ENCODE data around the gene TLL1. TPM values are rescaled to one million over a fixed set of nuclear protein-coding genes. Genes with fewer than 3 reads are reported as not detected.

The TLL1 gene
- 1.3 and 1.4 TPM in 2 replicates for total RNA-seq
- 0.25 and 0.41 TPM in 2 replicates for polyA plus RNA-seq
- 0.54 and 0.56 TPM in 2 replicates for polyA plus RNA-seq (2011; cell fraction: cytosol; rRNA removed)
- 0.90 and 1.5 TPM in 2 replicates for polyA plus RNA-seq (2011; cell fraction: nucleus; rRNA removed)
- polyA plus RNA-seq (2012), result 1.7 and 4.6 TPM in 2 replicates
- polyA minus RNA-seq, result 2.2 and 3.2 TPM in 2 replicates
- 0.41 TPM for polyA minus RNA-seq (2011; cell fraction: cytosol; rRNA and poly(A)+ RNA removed)
- 4.6 and 4.9 TPM in 2 replicates for polyA minus RNA-seq (2011; cell fraction: nucleus; rRNA and poly(A)+ RNA removed)
- Bru-seq, nascent RNA, result percentile 38 among the genes with signal in this experiment
- BruChase-seq, experiment 1, labeled RNA remaining after a 6-hour chase, result percentile 39 among the genes with signal in this experiment
- BruChase-seq, experiment 2, labeled RNA remaining after a 2-hour chase, result percentile 44 among the genes with signal in this experiment
- long read RNA-seq, full-length matches to known transcripts, result 2 of 2 reads
- long read RNA-seq, partial matches to known transcripts, result 0 of 2 reads
- long read RNA-seq, other reads (novel, unspliced or antisense), result 0 of 2 reads

DNA sequence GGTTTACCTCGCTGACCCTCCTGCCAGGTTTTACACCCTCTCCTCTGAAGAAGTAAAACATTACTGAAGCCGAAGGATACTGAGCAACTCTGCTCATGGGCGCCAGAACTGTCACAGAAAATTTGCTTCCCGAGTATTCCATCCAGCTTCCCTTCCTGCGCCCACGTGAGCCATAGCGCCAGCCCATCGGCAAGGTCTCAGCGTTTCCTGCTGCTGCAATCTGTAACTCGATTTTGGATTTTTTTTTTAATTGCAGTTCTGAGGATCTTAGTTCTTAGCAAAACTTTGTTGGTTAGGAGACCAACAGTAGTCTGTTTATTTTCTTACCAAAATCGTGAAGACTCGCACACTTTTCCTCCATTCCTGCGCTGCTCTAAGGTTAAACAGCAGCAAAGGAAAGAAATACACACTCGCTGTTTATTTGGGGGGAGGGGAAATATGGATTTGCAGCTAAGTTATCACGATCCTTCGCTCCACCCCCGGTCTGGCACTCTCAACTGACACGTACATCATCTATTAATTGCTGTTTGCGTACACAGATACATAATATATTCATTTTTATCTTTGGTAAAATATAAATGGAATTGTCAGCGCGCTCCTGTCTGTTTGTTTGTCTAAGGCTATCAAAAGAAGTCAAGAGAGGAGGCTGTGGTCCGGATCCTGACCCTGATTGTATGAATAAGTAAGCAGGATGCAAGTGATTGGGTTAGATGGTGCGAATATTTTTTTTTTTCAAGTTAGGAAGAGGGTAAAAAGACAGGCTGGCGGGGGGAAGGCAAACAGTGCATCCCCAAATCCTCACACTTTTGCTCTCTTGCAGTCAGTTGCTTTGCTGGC, at the start of gene TLL1:
TSS of gene TLL1 (plus strand) at position 777 of the 837 bp plus-strand sequence. CDS start 668 bp downstream, outside the sequence.
- Histone ChIP-seq H3K79me2 (ENCODE audit: control insufficient read depth, insufficient read depth, low read length) (no peaks in the 10 kb centered on the region), H3K36me3 (ENCODE audit: control insufficient read depth in 2 of 2, extremely low read depth in 1 of 2, insufficient read depth in 2 of 2, low read length in 2 of 2) (no peaks in the 10 kb centered on the region), H3K4me3 (replicated peaks in 1 of 3; ENCODE audit: insufficient read depth in 1 of 3, low read depth in 1 of 3, low read length in 3 of 3) (peak within 1 kb of the TSS; percentile 45 to 65 (median 58)), H3K27me3 (ENCODE audit: control insufficient read depth in 2 of 2, insufficient read depth in 2 of 2, low read length in 2 of 2) (peaks cover 0 to 2% of the 10 kb centered on the region in 2 experiments), H3K9me1 (replicated peaks; ENCODE audit: control insufficient read depth, extremely low read depth, insufficient read depth, low read length) (no peaks in the 10 kb centered on the region), H4K20me1 (replicated peaks; ENCODE audit: control insufficient read depth, extremely low read depth, insufficient read depth, low read length) (no peaks in the 10 kb centered on the region), H3K4me1 (ENCODE audit: control insufficient read depth, extremely low read depth, insufficient read depth, low read length) (peaks cover 22% of the 10 kb centered on the region), H3K9me3 (replicated peaks; ENCODE audit: control insufficient read depth, insufficient read depth, low read length) (no peaks in the 10 kb centered on the region), H3K4me2 (ENCODE audit: insufficient read depth, low read length) (peak within 1 kb of the TSS; percentile 98), H3K9ac (replicated peaks; ENCODE audit: extremely low read depth, insufficient read depth, low read length) (peak within 1 kb of the TSS; percentile 45), H3K27ac (ENCODE audit: insufficient read depth, low read depth, low read length) (peak within 1 kb of the TSS; percentile 19), H2AFZ (ENCODE audit: low read depth, low read length) (peak within 1 kb of the TSS; percentile 93)
- dilution Hi-C loops (cut with MboI; ENCODE audit: extremely low pct_ligation_motif_present, low sequenced_read_pairs) (no loop called here), intact Hi-C loops (cut with micrococcal nuclease) (loop anchor here (1.0 to 10.0 kb wide), 5 partner anchors 32 to 380 kb away; no protein-coding TSS in a partner anchor)
- TF ChIP-seq GATA2 (IDR thresholded peaks at IDR 0.05; ENCODE audit: insufficient read depth, insufficient read length, low read depth, low read length) (peak; percentile 36), JUN (IDR thresholded peaks at IDR 0.05; ENCODE audit: borderline replicate concordance, insufficient read depth, insufficient read length, low read depth) (no peak), POLR2AphosphoS5 (IDR thresholded peaks at IDR 0.05; ENCODE audit: insufficient read depth, low read depth, low read length) (no peak)
- TF ChIP-seq, protein P1, sequence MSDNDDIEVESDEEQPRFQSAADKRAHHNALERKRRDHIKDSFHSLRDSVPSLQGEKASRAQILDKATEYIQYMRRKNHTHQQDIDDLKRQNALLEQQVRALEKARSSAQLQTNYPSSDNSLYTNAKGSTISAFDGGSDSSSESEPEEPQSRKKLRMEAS (IDR thresholded peaks at IDR 0.05; ENCODE audit: insufficient read depth, insufficient read length), result peak; percentile 9
- FAIRE-seq (peak; percentile 90), DNase-seq (ENCODE audit: low read depth, low spot score) (peak; percentile 50)
- BruUV-seq (replicated peaks), result no TSS peak
- CTCF ChIA-PET, result interaction anchor here (1.3 to 2.3 kb wide), 5 partner anchors 37 to 380 kb away, joined by 3 to 16 read pairs (median 5); no protein-coding TSS in a partner anchor
- POLR2A ChIA-PET, result no interaction called here

Measured in endothelial cell of umbilical vein (primary cell).